ENCODE results near the gene PIP4K2C.

DNA sequence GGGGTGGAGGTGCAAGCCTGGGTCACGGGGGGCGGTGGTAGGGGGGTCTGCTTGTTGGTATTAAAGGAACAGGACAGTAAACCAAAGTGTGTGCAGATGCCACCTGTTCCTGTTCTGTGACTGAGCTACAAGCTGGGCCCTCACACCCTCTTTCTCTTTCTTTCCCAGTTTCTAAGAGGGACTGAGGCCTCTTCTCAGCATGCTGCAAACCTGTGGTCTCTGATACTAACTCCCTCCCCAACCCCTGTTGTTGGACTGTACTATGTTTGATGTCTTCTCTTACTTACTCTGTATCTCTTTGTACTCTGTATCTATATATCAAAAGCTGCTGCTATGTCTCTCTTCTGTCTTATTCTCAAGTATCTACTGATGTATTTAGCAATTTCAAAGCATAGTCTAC is 6.9 kb upstream of the PIP4K2C start:
- TF ChIP-seq, protein P1, sequence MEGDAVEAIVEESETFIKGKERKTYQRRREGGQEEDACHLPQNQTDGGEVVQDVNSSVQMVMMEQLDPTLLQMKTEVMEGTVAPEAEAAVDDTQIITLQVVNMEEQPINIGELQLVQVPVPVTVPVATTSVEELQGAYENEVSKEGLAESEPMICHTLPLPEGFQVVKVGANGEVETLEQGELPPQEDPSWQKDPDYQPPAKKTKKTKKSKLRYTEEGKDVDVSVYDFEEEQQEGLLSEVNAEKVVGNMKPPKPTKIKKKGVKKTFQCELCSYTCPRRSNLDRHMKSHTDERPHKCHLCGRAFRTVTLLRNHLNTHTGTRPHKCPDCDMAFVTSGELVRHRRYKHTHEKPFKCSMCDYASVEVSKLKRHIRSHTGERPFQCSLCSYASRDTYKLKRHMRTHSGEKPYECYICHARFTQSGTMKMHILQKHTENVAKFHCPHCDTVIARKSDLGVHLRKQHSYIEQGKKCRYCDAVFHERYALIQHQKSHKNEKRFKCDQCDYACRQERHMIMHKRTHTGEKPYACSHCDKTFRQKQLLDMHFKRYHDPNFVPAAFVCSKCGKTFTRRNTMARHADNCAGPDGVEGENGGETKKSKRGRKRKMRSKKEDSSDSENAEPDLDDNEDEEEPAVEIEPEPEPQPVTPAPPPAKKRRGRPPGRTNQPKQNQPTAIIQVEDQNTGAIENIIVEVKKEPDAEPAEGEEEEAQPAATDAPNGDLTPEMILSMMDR (IDR thresholded peaks at IDR 0.05) = no peak
- TF ChIP-seq POLR2A (IDR thresholded peaks at IDR 0.05) = no peak
